Ovary (tissue), 9 donors: ENCODE measurements around the gene ABLIM1. TPM values are rescaled to one million over a fixed set of nuclear protein-coding genes. Genes with fewer than 3 reads are reported as not detected.

Experiments
- DNase-seq, 5 donors: peaks; one replicate each; pipeline ENCODE4 v3.0.0-alpha.2; 2019 to 2020
- H3K27ac ChIP-seq, 2 donors: fragments of 200-600 bp; one replicate each; pipeline versions ENCODE4 v1.5.1 to v1.8.0; 2019 to 2022
- H3K27me3 ChIP-seq: fragments of 200-600 bp; one replicate; pipeline ENCODE4 v1.8.0; 2022
- H3K36me3 ChIP-seq: fragments of 200-600 bp; sonication (generic); one replicate; pipeline ENCODE4 v1.5.1; 2019
- H3K4me1 ChIP-seq: one replicate; pipeline ENCODE4 v1.8.1; 2013; ENCODE audit warnings: mild to moderate bottlenecking, moderate library complexity; ENCODE audit not compliant: insufficient read depth
- H3K4me3 ChIP-seq: fragments of 200-600 bp; sonication (generic); one replicate; pipeline ENCODE4 v1.5.1; 2017
- H3K9me3 ChIP-seq, 2 donors: fragments of 200-600 bp in 1 of 2; sonication (generic) in 1 of 2; one replicate each; pipeline versions ENCODE4 v1.5.1 to v1.8.1; 2013 to 2019; ENCODE audit warnings: mild to moderate bottlenecking in 1 of 2, moderate library complexity in 1 of 2
- CTCF ChIP-seq, 3 donors: fragments of 450-650 bp in 2 of 3; fragments of 200-600 bp in 1 of 3; IDR thresholded peaks; one replicate each; pipeline versions ENCODE4 v1.5.1 to v1.8.0; 2016 to 2022; ENCODE audit warnings: antibody characterized with exemption in 3 of 3, mild to moderate bottlenecking in 1 of 3
- EP300 ChIP-seq: sonication (generic); formaldehyde crosslinking; IDR thresholded peaks from one replicate; pipeline ENCODE4 v1.6.1; 2017; ENCODE audit warnings: antibody characterized with exemption
- POLR2A ChIP-seq: fragments of 450-650 bp; IDR thresholded peaks from one replicate; pipeline ENCODE4 v1.6.1; 2017; ENCODE audit warnings: antibody characterized with exemption, mild to moderate bottlenecking, moderate library complexity
- WGBS, 3 donors: extraction: QIAGEN DNeasy Blood & Tissue Kit in 1 of 3; methylation state at CpG; one replicate each; pipeline versions ENCODE4 v1.1.5 to v1.1.7; 2013 to 2017; 5-methylcytosine and 5-hydroxymethylcytosine counted together
- intact Hi-C, 4 donors: fragments of 100-400 bp; cut with DNase I; formaldehyde crosslinking; loops; one replicate each; pipeline versions ENCODE4 v1.11.0 to v1.15.1; 2022 to 2023
- polyA plus RNA-seq, 2 donors: library from polyadenylated mRNA; stranded (reverse); fragments of 200-250 nt in 1 of 2; fragments of 350-450 nt in 1 of 2; fragmentation: Illumina TruSeq in 1 of 2; extraction: RNeasy Lipid Tissue Mini Kit (QIAGEN cat#74804) in 1 of 2; gene quantifications; one replicate each; pipeline ENCODE4 v1.2.3, GENCODE V29; 2013 to 2014
- total RNA-seq, 7 donors: library from RNA; depleted of rRNA in 2 of 7; stranded (reverse); fragments of >200 nt in 2 of 7; fragmentation: NEBNext Ultra II Directional in 3 of 7; extraction: Animal tissue kit (Norgen Biotek cat#: 25700) in 3 of 7; gene quantifications; one replicate each; pipeline versions ENCODE4 v1.1.0 to v1.2.4, GENCODE V29; 2016 to 2023
- donor health status: DM: no; HTN: no; CAD: no; lungs with moderate emphysema.
- donor health status: DM: no; HTN: no; CAD: no.
- donor health status: Bipolar disorder and iron deficiency.
- donor health status: DM: yes; HTN: yes; CAD: no.
- donor health status: DM: no; HTN: no; CAD: no.
- donor health status: DM: yes; HTN: yes; CAD: no.

The ABLIM1 gene
- total and polyA plus RNA-seq, 9 donors, result 155 to 505 (median 283) TPM

DNA sequence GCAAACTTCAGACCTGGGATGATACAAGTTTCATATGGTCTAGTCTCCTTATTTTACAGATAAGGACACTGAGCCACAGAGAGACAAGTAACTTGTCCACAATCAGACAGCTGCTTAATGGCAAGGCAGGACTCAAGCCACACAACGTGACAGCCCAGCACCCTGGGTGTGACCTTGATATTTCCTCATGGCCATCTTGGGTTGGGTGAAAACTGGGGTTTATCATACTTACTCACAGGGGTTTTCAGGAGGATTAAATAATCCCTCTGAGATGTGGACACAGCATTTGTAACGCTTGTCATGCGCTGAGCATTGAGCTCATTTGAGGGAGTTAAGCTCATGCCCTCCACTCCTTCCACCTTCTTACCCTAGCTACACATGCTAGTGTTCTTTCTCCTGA lies 58.0 kb downstream of the ABLIM1 start:
- no peaks in the 10 kb centered on the region for H3K9me3 ChIP-seq
- no peak overlapping the region for H3K4me3 ChIP-seq
- TF ChIP-seq POLR2A, result no peak
- no peak for TF ChIP-seq CTCF (IDR thresholded peaks at IDR 0.05)
- no peak for TF ChIP-seq EP300
- WGBS, 3 donors, result 86 to 90% (median 87%) methylated on average over 3 of the region's 3 CpGs
- H3K27me3 ChIP-seq, result no peaks in the 10 kb centered on the region
- no peak for DNase-seq
- intact Hi-C loops, result no loop called here
- H3K36me3 ChIP-seq, result no peaks in the 10 kb centered on the region
- peaks cover 2% of the 10 kb centered on the region for H3K4me1 ChIP-seq
- no peak overlapping the region for H3K27ac ChIP-seq

DNA sequence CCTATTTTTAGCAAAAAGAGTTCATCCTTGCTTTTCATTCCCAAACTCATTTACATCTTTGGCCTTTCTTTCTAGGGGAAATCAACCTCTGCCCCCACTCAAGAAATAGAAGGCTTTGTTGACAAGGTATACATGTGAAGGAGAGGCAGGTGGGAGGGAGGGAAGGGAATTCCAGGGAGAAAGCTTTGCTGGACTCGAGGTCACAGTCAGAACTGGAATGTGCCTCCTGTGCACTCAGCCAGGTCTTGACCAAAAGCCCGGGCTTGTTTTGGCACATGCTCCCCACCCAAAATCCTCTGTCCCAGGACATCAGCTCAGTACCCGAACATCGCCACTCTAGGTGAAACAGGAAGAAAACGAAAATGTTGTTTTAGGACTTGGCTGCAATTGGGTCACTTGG lies 61.3 kb downstream of the ABLIM1 start:
- no peaks in the 10 kb centered on the region for H3K4me1 ChIP-seq
- no peaks in the 10 kb centered on the region for H3K27me3 ChIP-seq
- no peak overlapping the region for H3K4me3 ChIP-seq

DNA sequence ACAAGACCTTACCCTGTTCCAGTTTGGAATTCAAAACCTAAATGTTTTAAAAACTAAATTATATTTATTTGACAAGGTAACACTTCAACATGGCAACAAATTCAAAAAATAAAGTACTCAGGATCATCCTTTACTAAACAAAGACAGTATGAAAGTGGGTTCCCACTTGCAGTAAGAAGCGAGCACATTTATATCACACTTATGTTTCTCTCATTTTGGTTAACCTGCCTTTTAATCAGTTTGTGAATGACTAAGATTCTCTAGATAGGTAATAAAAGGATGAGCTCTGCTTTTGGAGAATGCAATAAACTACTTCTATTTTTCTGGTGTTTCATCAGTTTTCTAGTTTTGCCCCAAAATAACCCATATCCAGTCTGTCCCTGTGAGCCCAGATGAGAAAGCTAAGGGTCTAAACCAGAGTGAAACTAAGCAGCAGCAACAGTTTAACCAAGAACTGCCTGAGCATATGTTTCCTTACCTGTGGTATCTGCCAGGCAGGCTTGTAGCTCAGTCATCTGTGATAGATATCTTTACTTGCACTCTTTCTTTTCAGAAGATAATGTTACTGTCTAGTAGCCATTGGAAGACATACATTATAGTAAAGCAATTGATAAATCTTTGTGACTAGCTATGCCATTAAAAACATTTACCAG lies 64.1 kb downstream of the ABLIM1 start:
- Histone ChIP-seq H3K4me1 (no peaks in the 10 kb centered on the region), H3K27ac (no peak overlapping the region), H3K27me3 (no peaks in the 10 kb centered on the region), H3K9me3 (peaks cover 0 to 3% of the 10 kb centered on the region in 2 donors), H3K36me3 (no peaks in the 10 kb centered on the region), H3K4me3 (no peak overlapping the region)
- intact Hi-C loops, result no loop called here
- TF ChIP-seq POLR2A, result no peak
- TF ChIP-seq CTCF (IDR thresholded peaks at IDR 0.05), result no peak
- no peak for TF ChIP-seq EP300
- no peak for DNase-seq
- WGBS, 3 donors, result 23 to 44% (median 38%) methylated on average over 1 of the region's 1 CpG

More for the DNA sequence above, 61.3 kb downstream of the ABLIM1 start:
- TF ChIP-seq CTCF (IDR thresholded peaks at IDR 0.05) (no peak), EP300 (no peak), POLR2A (no peak)
- Histone ChIP-seq H3K9me3 (peaks cover 0 to 3% of the 10 kb centered on the region in 2 donors), H3K27ac (no peak overlapping the region), H3K36me3 (no peaks in the 10 kb centered on the region)
- 86% methylated on average over 5 of the region's 5 CpGs for WGBS, 3 donors
- intact Hi-C loops, result no loop called here
- no peak for DNase-seq

DNA sequence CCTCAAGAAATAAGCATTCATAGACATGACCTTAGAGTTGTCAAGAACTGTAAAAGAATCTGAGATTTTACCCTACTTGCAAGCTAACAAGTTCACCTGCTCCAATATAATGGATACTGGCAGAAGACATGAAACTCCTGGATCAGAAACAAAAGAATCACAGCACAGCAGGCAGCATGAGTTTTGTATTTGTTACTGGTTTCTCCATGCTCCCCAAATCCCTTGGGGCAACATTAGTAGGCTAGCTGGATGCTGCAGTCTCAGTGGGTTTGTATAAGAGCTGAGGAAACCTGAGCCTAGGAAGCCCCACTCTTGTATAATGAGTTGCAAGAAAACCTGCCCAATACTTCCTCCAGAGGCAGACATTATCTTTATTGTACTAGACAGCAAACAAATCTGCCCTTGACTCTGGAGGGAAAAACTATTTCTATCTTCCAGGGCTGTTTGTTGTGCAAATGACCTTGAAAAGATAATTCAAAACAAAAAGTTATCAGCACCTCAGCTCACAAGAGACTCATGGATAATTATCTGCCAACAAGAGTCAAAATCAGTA lies 64.8 kb downstream of the ABLIM1 start:
- DNase-seq, result no peak
- H3K4me1 ChIP-seq, result no peaks in the 10 kb centered on the region
- H3K4me3 ChIP-seq, result no peak overlapping the region
- no peaks in the 10 kb centered on the region for H3K36me3 ChIP-seq
- H3K27me3 ChIP-seq, result no peaks in the 10 kb centered on the region
- H3K27ac ChIP-seq, result no peak overlapping the region
- intact Hi-C loops, result no loop called here
- TF ChIP-seq EP300 (no peak), POLR2A (no peak), CTCF (IDR thresholded peaks at IDR 0.05) (no peak)
- H3K9me3 ChIP-seq, result peaks cover 0 to 3% of the 10 kb centered on the region in 2 donors
